Stimulated activated CD4-positive, alpha-beta T cell treated with anti-CD3 and anti-CD28 coated beads, TNF-alpha, amount 100 ng/mL, for 1 hour (primary cell): Measurements from ENCODE around the gene CARD10.
"Not testable (repeated sequence)": the region's sequence is repeated elsewhere in the genome, so short reads cannot be mapped to it uniquely, and the experiment has no call there.

ENCODE experiments used
- DNase-seq, 3 donors: peaks; one replicate each; pipeline ENCODE4 v3.0.0-alpha.2; 2020; ENCODE audit warnings: low read depth in 3 of 3, low spot score in 1 of 3

The CARD10 gene

DNA sequence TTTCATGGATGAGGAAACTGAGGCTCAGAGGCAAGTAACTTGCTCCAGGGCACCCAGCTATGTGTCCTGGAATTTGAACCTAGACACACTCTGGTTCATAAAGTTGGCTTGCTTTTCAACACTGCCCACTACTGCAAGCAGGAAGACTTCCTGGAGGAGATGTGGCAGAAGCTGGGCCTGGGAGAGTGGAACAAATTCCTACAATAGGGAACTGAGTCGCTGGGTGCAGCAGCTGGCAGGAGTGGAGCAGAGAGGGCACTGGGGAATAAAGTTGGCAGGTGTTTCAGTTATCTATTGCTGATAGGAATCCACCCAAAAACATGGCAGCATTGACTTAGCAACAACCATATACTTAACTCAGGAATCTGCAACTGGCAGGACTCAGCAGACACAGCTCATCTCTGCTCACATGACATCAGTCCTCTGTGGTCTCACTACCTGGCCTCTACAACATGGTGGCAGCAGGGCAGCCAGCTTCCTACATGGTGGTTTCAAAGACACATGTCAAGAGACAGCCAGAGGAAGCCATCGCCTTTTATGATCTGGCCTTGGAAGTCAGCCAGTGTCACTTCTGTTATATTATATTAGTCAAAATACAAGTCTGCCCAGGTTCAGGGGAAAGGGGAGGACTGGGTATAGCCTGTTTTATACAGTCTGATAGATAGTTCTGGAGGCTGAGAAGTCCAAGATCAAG is 10.6 kb upstream of the CARD10 start:
- no peak for DNase-seq

DNA sequence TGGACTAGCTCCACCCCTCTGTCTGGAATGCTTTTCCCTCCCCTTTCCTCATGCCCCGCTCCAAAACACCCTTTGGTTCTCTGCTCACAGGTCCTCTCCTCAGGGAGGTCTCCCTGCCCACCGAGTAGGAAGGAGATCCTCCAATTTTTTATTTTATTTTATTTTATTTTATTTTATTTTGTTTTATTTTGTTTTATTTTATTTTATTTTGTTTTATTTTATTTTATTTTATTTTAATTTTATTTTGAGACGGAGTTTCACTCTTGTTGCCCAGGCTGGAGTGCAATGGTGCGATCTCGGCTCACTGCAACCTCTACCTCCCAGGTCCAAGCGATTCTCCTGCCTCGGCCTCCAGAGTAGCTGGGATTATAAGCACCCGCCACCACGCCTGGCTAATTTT is 8.7 kb upstream of the CARD10 start:
- not testable (repeated sequence) for DNase-seq

DNA sequence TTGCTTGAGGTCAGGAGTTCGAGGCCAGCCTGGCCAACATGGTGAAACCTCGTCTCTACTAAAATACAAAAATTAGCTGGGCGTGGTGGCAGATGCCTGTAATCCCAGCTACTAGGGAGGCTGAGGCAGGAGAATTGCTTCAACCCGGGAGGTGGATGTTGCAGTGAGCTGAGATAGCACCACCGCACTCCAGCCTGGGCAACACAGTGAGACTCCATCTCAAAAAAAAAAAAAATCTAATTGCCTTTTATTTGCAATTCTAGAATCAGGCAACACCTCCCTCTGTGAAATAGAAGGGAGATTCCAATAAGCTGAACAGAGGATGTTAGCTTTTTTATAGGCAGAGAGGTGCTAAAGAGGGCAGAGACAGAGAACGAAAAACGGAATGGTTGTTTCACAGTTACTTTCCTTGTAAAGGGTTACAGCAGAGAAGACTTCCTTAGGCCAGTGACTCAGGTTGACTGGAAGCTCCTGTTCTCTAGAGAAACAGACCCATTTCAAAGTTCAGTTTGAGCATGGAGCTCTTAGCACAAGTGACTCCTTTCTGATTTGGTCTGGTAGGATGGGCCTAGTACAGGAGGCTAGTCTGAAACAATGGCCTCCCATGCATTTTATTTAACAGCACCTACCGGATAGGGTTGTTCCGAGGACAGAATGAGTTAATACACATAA is 8.0 kb upstream of the CARD10 start:
- DNase-seq = not testable (repeated sequence)

DNA sequence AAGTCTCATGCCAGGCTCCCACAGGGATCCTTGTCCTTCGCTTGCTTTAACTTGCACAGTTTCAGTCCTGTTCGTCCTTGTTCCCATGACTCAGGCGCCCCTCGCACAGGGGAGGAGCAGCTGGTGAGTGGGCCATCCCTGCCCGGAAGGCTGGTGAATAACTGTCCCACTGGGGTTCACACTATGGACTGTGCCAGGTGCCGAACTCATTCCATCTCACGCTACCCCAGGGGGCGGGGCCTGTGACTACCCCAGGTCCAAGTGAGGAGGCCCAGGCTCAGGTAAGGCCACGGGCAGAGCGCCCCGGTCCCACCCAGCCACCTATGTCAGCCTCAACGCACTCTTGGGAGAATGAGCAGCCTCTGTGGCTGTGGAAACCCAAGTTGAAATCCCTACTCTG is 7.2 kb upstream of the CARD10 start:
- DNase-seq = no peak

DNA sequence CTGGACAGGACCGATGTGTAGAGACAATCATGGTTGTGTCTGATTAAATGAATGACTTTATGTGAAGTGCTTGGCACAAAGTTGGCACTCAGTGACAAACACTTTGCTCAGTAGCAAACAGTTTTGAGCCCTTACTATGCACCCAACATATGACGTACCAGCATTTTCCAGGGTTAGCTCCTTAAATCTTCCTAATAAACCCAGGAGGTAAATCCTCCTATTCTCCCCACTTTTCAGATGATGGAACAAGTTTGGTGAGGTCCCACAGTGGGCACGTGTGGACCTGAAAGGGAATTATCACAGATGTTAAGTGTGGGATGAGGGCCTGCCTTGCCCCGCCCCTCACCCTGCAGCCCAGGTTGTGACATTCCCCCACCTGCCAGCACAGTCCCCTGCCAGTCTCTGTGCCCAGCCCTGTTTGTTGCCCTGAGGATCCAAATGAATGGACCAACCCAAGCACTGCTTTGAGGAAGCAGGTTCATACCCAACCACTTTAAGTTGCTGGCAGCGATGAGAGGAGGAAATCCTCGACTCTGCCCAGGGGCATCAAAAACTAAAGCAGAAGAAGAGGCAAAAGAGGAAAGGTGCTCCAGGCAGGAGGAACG is 6.6 kb upstream of the CARD10 start:
- DNase-seq = no peak

DNA sequence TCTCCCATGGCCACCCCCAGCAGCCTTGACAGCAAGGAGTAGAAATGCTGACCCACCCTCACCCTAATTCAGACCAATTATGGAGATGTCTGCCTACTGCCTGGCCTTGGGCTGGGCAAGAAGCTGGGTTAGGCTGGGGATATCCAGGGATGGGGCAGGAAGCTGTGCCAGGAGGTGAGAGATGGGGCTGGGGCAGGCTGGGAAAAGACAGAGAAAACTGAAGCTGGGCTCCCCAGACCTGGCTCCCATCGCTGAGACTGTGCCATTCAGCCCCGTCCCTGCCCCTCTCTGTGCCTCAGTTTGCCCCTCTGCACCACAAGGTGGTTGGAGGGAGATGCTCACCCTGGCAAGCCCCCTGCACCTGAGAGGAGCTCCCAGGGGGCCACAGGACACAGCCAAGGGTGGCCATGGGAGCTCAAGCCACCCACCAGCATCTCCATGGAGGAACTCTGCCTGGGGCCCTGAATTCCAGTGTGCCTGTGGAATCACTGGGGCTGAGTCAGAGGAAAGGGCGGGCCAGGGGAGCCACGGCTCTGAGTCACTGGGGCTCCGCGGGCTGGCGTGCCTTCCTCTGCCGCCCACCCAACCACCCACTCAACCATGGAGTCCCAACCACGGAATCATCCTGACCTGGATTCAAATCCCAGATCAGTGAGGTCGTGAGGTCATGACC is 6.0 kb upstream of the CARD10 start:
- DNase-seq = no peak

DNA sequence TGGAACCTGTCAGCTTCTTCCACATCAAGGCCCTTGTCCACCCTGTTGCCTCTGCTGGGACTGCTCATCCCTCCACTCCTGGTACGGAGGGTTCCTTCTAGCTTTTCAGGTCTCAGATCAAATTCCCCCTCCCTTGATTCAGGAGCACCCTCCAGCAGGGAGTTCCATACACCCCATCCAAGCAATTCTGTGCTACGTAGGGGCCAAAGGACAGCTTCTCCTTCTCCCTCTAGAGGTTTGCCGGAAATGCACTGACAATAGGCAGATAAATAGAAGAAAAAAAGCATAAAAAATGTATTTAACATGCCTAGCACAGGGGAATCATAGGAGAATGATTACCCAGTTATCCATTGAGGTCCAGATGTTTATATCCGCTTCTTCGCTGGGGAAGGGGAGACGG is 3.3 kb upstream of the CARD10 start:
- no peak for DNase-seq

DNA sequence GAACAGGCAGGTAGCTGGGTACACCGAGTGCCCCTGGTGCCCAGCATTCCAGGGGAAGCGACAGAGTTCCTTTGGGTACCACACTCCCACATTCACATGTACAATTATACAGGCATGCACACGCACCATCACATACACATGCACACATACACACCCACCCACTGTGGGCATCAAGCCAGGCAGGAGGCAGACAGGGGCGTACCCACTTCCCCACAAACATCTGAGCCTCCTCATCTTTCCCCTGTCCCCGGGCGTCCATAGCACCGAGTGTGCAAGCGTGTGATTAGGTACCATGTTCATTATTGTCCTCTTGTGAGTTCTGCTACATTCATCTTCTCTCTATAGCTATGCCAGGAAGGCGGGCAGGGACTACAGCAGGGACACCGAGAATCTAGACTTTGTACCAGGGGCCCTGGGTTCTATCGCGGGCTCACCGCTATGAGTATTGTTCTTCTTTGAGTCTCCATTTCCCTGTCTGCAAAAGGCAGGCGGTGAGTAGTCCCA is 2.1 kb upstream of the CARD10 start:
- no peak for DNase-seq

DNA sequence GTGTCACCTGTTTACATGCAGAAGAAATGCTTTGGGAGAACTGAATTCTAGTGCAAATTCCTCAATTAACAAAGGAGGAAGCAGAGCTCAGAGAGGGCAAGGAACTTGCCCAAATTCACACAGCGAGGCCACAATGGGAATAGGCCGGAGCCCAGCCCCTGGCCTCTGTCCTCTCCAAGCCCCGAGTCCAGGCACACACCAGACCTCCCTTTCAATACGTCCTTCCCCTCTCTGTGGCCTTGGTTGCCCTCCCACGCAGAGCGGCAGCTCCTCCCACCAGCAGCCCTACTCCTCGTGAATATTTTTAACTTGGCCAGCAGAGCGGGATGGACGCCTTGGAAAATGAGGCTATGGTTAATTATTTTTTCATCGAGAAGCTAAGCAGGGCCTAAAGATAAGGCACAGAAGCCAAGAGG is 1.6 kb upstream of the CARD10 start:
- DNase-seq = no peak

DNA sequence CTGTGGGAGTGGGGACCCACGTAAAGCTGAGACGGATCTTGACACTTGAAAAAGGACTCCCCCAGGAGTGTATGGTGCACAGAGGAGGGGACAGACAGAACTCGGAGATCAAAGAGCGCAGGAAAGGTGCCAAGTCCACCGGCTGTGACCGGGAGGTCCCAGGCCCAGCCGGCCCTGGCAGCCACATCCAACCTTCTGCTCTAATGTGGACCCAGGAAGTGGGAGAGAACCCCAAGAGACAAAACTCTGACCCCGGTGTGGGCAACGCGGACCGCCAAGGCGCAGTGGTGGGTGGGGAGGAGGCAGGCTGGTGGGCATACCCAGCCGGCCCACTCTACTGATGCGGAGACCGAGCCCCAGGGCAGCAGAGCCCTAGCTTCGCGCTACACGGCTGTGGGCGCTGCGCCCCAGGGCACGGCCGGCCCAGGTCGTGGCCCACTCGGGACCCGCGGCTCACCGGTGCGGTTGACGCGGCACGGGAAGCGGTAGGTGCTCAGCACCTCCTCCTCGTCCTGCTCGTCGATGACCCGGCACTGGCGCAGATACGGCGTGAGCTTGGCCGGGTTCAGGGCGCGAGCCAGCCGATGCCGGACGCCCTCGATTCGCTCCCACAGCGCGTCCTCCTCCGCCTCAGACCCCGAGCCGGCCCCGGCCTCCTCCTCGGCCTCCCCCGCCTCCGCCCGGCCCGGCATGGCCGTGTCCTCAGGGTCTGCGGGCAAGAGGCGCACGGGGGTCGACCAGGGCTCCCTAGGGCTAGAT is 527 bp downstream of the CARD10 start:
- no peak for DNase-seq

DNA sequence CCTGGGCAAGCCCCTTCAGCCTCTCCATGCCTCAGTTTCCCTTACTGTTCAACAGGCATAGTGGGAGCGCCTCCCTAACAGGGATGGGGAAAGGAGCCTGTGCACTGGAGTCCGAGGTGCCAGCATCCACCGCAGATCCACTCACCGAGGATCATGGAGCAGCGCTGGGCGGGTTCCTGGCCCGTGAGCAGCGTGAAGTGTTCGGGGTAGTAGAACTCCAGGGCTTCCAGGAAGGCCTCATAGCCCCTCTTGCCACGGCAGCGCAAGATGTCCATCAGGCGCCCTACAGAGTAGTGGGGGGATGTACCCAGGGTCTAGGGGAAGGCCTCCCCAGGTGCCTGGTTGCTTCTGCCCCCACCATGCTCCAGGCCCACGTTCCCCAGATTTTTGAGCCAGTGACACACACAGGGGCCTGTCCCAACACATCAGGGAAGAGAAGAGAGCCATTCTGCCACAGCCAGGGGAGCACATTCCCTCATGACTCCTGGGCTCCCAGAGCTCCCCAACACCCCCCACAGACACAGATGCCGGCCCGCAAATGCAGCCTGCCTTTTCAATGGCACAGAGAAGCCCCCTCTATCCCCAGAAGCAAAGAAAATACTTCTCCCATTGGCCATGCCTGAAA is 1.3 kb downstream of the CARD10 start:
- DNase-seq = no peak

DNA sequence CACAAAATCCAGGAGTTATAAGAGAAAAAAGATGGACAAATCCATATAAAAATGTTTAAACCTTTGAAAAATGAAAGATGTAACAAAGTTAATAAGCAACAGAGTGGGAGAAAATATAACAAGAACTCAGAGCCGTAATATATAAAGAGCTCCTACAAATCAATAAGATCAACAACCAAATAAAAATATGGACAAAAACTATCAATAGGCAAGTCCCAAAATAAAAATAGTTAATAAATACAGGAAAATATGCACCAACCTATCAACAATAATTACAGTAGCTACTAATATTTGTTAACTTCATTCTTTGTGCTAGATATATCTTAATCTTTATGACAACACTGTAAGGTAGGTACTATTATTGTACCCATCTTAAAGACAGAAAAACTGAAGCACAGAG is 2.8 kb downstream of the CARD10 start:
- no peak for DNase-seq

DNA sequence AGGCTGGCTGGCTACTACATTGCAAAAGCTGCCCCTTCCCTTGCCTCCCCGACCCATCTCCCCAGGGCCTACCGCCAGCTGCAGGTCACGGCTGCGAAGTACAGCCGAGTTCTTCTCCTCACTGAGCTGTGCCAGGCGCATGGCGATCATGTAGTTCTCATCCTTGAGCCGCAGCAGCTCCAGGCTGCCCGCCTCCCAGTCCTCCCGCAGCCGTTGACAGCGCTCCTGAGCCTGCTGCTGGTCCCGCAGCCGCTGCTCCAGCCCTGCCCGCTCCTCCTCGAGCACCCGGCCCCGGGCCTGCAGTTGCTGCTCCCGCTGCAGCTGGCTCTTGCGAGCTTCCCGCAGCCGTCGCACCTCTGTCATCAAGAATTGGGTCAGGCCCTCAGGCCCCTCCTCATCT is 3.3 kb downstream of the CARD10 start:
- DNase-seq = no peak

DNA sequence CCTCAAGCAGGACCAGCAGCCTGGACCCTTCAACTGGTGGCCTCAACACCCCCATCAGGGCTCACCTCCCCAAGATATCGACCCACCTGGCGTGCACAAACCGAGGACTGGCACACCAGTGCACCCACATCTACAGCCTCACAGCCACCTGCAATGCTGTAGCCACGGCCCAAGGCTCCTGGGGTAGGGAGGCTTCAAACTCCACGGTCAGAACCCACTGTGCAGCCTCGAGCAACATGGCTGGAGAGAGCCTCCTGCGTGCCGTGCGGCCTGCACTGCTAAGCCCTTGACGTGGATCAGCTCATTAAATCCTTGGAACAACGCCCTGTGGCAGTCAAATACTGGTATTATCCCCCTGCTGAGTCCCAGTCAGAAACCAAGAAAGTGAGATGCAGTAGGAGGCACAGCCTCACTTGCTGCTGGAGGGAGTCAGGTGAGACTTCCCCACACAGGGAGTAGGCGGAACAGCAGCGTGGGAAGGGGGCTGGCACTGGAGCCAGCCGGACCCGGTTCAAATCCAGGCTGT is 4.6 kb downstream of the CARD10 start:
- no peak for DNase-seq

DNA sequence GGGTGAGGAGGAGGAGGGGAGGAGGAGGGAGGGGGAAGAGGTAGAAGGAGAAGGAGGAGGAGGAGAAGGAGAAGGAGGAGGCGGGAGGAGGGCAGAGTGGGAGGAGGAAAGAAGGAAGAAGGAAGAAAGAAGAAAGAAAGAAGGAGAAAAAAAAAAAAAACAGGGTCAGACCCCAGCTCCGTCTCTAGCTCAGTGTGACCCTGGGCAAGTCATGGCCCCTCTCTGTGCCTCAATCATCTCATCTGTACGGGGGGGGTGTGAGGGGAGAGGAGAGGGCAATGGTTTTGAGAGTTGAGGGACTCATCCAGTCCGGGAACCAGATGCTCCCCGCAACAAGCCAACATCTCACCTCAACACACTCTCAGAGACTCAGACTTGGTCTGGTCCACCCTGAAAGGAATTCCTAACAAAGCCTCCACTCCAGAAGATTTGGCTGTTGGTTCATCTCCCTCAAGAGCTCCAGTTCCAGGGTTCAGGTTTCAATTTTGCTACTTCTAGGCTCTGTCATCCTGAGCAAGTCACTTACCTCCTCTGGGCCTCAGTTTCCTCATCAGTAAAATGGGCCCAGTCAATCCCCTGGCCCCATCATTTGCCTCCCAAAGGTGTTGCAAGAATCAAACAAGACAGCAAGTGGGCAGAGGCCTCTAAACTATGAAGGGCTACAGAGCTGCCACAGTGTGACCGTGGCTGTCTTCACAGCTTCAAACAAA is 7.7 kb downstream of the CARD10 start:
- no peak for DNase-seq

DNA sequence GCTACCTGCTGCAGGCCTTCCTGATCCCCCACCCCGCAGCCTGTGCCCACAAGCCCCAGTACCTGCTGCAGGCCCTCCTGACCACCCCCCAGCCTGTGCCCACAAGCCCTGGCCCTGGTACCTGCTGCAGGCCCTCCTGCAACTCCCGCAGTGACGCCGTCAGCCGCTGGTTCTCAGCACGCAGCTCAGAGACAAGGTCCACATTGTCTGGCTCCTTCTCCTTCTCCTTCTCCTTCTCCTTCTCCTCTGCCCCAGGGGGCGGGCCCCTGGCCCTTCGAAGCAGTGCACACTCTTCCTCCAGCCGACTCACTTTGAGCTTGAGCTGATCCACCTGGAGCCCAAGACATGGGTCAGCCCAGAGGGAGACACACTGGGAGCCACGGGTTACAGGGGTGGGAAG is 9.1 kb downstream of the CARD10 start:
- no peak for DNase-seq

DNA sequence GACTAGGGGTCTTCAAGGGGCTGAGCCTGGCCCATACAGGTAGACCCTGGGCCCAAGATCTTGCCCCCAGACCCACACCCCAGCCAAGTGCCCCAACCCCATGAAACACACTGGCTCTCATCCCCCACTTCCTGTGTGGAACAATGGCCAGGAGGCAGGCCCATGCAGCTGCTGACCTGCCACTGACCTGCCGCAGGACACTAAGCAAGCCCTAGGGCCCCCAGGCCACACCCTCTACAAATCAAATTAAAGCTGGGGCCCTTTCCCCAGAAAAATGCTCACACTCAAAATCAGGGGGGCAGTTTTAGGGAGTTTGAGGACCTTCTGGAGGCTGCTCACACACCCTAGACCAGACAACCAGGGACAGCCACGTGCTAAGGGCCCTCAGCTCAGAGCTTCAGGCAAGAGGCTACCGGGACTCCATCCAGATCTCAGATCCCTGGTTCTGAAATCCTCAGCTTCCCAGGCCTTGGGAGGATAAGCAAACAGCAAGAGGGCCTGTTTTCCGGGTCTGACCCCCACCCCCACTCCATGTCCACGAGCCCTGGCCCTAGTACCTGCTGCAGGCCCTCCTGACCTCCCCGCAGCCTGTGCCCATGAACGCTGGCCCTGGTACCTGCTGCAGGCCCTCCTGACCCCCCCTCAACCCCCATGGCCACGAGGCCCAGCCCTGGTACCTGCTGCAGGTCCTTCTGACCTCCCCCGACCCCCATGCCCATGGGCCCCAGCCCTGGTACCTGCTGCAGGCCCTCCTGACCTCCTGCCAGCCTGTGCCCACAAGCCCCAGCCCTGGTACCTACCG is 10.0 kb downstream of the CARD10 start:
- no peak for DNase-seq

DNA sequence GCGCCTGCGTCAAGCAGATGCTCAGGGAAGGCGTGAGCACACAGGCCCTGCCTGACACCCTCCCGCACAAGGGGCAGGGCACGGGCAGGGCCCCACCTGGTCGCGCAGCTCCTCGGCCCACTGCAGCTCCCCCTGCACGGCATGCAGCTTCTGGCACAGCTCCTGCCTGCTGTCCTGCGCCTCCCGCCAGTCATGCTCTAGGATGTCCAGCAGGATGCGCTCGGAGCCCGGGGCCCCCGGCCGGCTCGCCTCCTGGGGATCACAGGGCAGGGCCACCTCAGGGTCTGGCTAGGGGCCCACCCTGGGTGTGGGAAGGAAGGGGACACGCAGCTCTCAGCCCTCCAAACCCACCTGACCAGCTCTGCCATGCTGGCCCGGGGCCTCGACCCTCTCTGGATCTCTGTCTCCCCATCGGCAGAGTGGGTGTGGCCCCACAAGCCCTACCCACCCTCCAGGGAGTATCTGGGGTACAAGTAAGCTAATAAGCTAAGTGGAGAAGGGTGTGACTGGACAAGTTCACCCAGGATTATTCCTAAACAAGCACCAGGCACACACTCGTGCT is 10.7 kb downstream of the CARD10 start:
- no peak for DNase-seq

DNA sequence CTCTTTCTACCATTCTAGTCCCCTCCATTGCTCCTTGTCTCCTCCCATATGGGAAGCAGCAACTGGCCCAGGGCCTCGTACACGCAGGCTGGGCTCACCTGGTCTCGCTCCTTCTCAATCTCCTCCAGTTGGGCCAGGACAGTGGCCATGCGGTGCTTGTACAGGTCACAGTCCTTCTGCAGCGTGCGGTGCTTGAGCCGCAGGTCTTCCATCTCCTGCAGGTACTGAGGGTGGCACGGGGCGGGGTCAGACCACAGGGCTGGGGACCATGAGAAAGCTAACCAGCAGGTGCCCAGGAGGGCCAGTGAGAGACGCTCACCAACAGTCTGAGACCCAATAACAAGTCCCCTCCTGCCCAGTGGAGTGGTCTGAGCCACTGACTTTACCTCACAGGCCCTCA is 11.5 kb downstream of the CARD10 start:
- no peak for DNase-seq
